GM13976 (cell line): ENCODE measurements around the gene SH3BP1.

ENCODE experiments used
- DNase-seq: peaks from one replicate; pipeline ENCODE4 v3.0.0; 2012; ENCODE audit warnings: low spot score
- in situ Hi-C: fragments of 300-500 bp; cut with MboI; formaldehyde crosslinking; loops from one replicate; pipeline ENCODE4 v1.12.0; 2022; ENCODE audit warnings: low sequenced_read_pairs, mixed read lengths, inconsistent platforms; ENCODE audit not compliant: unreplicated experiment
- TF ChIP-seq, protein P1 (sequence below): IDR thresholded peaks from 2 replicates; pipeline ENCODE4 v1.5.1; 2012; ENCODE audit warnings: borderline replicate concordance, mild to moderate bottlenecking; ENCODE audit not compliant: insufficient read depth; ENCODE audit errors: extremely low read depth, missing control alignments, control extremely low read depth

SH3BP1 gene

DNA sequence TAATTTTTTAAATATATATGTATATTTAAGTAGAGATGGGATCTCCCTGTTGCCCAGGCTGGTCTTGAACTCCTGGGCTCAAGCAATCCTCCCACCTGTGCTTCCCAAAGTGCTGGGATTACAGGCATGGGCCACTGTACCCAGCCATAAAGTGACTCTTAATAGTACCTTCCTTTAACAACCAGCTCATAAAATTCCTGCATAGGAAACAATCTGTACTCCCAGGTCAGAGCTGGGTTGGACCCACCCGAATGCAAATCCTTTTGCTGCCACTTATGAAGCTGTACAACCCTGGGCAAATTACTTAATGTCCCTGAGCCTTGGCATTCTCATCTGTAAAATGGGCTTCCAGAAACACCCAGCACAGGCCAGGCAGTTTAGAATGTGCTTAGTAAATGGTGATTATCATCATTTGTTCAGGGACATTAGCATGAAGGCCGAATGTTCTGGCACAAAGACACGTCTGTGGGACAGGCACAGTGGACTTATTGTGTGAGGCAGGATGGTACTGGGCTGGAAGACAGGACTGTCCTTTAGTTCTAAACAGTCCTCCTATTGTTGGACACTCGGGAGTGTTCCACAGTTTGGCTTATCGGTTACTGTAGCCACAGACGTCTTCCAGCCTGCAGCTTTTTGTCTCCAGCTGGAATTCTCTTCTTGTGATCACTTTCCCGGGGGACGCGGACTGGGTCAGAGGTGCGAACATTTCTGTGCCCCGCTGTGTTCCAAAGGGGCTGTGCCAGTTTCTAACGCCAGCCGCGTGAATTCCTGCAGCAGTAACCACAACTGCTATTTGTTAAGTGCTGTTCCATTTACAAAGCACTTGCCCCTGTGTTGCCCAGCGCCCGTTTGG is 25.0 kb downstream of the SH3BP1 start:
- TF ChIP-seq, protein P1, sequence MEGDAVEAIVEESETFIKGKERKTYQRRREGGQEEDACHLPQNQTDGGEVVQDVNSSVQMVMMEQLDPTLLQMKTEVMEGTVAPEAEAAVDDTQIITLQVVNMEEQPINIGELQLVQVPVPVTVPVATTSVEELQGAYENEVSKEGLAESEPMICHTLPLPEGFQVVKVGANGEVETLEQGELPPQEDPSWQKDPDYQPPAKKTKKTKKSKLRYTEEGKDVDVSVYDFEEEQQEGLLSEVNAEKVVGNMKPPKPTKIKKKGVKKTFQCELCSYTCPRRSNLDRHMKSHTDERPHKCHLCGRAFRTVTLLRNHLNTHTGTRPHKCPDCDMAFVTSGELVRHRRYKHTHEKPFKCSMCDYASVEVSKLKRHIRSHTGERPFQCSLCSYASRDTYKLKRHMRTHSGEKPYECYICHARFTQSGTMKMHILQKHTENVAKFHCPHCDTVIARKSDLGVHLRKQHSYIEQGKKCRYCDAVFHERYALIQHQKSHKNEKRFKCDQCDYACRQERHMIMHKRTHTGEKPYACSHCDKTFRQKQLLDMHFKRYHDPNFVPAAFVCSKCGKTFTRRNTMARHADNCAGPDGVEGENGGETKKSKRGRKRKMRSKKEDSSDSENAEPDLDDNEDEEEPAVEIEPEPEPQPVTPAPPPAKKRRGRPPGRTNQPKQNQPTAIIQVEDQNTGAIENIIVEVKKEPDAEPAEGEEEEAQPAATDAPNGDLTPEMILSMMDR: no peak
- DNase-seq: no peak
- in situ Hi-C loops: no loop called here

DNA sequence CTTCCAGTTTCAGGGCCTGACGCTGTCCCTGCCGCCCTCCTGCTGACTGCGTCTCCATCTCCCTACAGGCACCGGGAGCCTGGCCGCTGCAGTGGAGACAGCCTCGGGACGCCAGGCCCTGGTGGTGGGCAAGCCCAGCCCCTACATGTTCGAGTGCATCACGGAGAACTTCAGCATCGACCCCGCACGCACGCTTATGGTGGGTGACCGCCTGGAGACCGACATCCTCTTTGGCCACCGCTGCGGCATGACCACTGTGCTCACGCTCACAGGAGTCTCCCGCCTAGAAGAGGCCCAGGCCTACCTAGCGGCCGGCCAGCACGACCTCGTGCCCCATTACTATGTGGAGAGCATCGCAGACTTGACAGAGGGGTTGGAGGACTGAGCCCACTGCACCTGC is 26.0 kb downstream of the SH3BP1 start:
- no peak for DNase-seq
- TF ChIP-seq, protein P1: no peak
- in situ Hi-C loops: no loop called here

GRCh38 chr22:37669586-37669985 is 30.1 kb downstream of the SH3BP1 start:
- DNase-seq: no peak
- in situ Hi-C loops: no loop called here
- TF ChIP-seq, protein P1: no peak

- DNase-seq: no peak
- in situ Hi-C loops: no loop called here
- TF ChIP-seq, protein P1: no peak
Observed at GRCh38 chr22:37672206-37672919, 32.9 kb downstream of the SH3BP1 start.

GRCh38 chr22:37672920-37673455 is 33.5 kb downstream of the SH3BP1 start:
- DNase-seq: no peak
- TF ChIP-seq, protein P1: no peak
- in situ Hi-C loops: no loop called here

DNA sequence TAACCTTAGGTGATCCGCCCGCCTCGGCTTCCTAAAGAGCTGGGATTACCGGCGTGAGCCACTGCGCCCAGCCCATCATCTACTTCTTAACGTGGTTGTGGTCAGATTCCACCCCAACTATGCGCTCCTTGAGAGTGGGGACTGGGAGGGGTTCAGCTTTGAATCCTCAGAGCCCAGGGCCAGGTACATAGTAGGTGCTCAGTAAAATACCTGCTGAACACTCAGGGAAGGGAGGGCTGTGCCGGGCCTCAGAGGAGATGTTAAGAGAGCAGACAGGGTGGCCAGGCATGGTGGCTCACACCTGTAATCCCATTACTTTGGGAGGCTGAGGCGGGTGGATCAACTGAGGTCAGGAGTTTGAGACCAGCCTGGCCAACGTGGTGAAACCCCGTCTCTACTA is 34.8 kb downstream of the SH3BP1 start:
- in situ Hi-C loops: no loop called here
- TF ChIP-seq, protein P1: no peak
- no peak for DNase-seq
